ENCODE data around the gene EN2.

DNA sequence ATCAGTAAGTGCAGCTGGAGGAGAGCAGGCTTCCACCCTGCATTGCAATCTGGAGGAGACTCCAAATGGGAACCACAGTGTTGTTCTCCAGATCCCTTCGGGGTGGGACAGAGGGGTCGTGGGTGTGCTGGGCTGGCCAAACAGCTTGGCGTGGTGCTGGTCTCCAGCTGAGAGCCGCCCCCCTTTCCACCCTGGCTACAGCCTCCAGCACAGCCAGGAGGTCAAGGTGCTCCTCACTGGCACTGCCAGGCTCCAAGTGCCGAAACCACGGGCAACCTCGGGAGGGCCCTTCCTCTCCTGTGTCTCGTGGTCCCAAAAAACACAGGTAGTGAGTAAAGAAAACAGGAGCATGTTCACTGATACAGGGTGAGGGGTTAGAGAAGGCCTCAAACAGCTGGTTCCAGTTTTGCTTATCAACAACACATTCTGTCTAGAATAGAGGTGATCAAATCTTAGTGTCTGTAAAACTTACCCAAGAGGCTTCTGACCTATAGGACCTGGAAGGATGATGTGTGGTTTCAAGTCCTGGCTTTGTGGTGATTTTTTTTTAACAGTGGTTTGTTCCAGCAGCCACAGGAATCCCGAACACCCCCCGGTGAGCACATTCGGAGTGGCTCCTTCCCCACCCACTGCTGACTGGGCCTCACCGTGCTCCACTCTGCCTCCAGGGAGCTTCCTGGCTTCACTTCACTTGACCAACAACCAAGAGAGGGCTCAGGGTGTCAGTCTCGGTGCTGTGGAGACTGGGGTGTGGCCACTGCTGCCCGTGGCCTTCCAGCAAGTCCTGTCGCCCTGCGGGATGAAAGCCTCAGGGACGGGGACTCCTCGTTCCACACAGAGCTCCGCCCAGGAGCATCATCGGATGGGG is 31.2 kb upstream of the EN2 start:
- TF ChIP-seq CTCF (IDR thresholded peaks at IDR 0.05; ENCODE audit: borderline replicate concordance, extremely low read depth, low read length, poor library complexity, severe bottlenecking) (no peak), EZH2 (IDR thresholded peaks at IDR 0.05; ENCODE audit: borderline replicate concordance, low read depth, low read length, severe bottlenecking) (no peak)

Data from DND-41 (cell line).